Measurements from ENCODE around the gene UMODL1. TPM values are rescaled to one million over a fixed set of nuclear protein-coding genes. Genes with fewer than 3 reads are reported as not detected.

The UMODL1 gene
- total and polyA plus RNA-seq, 10 of the 15 experiments (the other 5 are each of a cell fraction or from before 2014, with no cell fraction given): 0.01 to 0.11 (median 0.03) TPM; not detected in 5

GRCh38 chr21:42187976-42188653 is 117.0 kb downstream of the UMODL1 start:
- intact Hi-C loops (cut with micrococcal nuclease; ENCODE audit: unreplicated experiment) (loop anchor here (5.0 kb wide), 1 partner anchor 44 kb away; no protein-coding TSS in a partner anchor), in situ Hi-C loops (cut with MboI) (no loop called here)
- ATAC-seq (peak; percentile 99), FAIRE-seq (peak; percentile 96), DNase-seq (ENCODE audit: low read depth, low spot score) (peak; percentile 92)
- BruUV-seq (replicated peaks): no TSS peak
- H3K4me3 ChIP-seq: peak overlapping the region; percentile 29; the same call in 1 of the 2 replicates
- H3K36me3 ChIP-seq (ENCODE audit: control insufficient read depth in 2 of 2, insufficient read depth in 2 of 2, low read length in 1 of 2): no peaks in the 10 kb centered on the region
- no peaks in the 10 kb centered on the region for H3K79me2 ChIP-seq (ENCODE audit: control insufficient read depth, insufficient read depth, low read length)
- no peaks in the 10 kb centered on the region; the same call in 1 of the 3 replicates for H3K9me3 ChIP-seq (replicated peaks; ENCODE audit: control insufficient read depth, insufficient read depth, low read length)
- H3K4me2 ChIP-seq (ENCODE audit: control insufficient read depth, insufficient read depth): peak overlapping the region; percentile 64
- no peaks in the 10 kb centered on the region for H3K27me3 ChIP-seq (replicated peaks in 1 of 2; ENCODE audit: control insufficient read depth in 2 of 2, insufficient read depth in 2 of 2, low read length in 1 of 2)
- ChIA-PET POLR2A (interaction anchor here (0.8 to 1.7 kb wide), 8 partner anchors 10 to 46 kb away, joined by 3 to 14 read pairs (median 4); no protein-coding TSS in a partner anchor), RAD21 (ENCODE audit: unreplicated experiment) (interaction anchor here (0.7 to 2.4 kb wide), 10 partner anchors 9 to 406 kb away, joined by 3 to 18 read pairs (median 4); partner anchors contain the start of gene ABCG1), SMC1A (ENCODE audit: uncharacterized antibody, unreplicated experiment) (interaction anchor here (0.6 to 3.6 kb wide), 17 partner anchors 9 to 114 kb away, joined by 3 to 23 read pairs (median 6); no protein-coding TSS in a partner anchor), CTCF (interaction anchor here (0.8 to 3.8 kb wide), 10 partner anchors 24 to 348 kb away, joined by 3 to 19 read pairs (median 4); no protein-coding TSS in a partner anchor)
- peak overlapping the region; percentile 92 for H3K27ac ChIP-seq (ENCODE audit: control insufficient read depth, insufficient read depth)
- H3K9ac ChIP-seq (ENCODE audit: control insufficient read depth, insufficient read depth, low read length): peak overlapping the region; percentile 47
- H2AFZ ChIP-seq (ENCODE audit: control insufficient read depth, low read depth, low read length): peak overlapping the region; percentile 88
- H4K20me1 ChIP-seq (ENCODE audit: control insufficient read depth, insufficient read depth): no peaks in the 10 kb centered on the region; the same call in 1 of the 2 replicates
- WGBS (ENCODE audit: insufficient coverage, insufficient replicate concordance, low lambda C conversion rate, missing lambda C conversion rate): 9% methylated on average over 8 of the region's 8 CpGs
- peaks cover 19% of the 10 kb centered on the region for H3K4me1 ChIP-seq (ENCODE audit: control insufficient read depth, insufficient read depth, low read length)
- TF ChIP-seq SMC3 (IDR thresholded peaks at IDR 0.05; ENCODE audit: borderline replicate concordance, low read length): no peak; the same call in 1 of the 2 replicates
- TF ChIP-seq CEBPB (IDR thresholded peaks at IDR 0.05; ENCODE audit: borderline replicate concordance in 1 of 2, low read depth in 2 of 2, low read length in 2 of 2): no peak; a peak in 1 of 4 replicates
- TF ChIP-seq, protein P1, sequence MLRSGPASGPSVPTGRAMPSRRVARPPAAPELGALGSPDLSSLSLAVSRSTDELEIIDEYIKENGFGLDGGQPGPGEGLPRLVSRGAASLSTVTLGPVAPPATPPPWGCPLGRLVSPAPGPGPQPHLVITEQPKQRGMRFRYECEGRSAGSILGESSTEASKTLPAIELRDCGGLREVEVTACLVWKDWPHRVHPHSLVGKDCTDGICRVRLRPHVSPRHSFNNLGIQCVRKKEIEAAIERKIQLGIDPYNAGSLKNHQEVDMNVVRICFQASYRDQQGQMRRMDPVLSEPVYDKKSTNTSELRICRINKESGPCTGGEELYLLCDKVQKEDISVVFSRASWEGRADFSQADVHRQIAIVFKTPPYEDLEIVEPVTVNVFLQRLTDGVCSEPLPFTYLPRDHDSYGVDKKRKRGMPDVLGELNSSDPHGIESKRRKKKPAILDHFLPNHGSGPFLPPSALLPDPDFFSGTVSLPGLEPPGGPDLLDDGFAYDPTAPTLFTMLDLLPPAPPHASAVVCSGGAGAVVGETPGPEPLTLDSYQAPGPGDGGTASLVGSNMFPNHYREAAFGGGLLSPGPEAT (IDR thresholded peaks at IDR 0.05; ENCODE audit: low read depth): peak; percentile 45; the same call in 1 of the 2 replicates
- TF ChIP-seq TCF7 (IDR thresholded peaks at IDR 0.05; ENCODE audit: borderline replicate concordance): no peak
- no peak for TF ChIP-seq PML (IDR thresholded peaks at IDR 0.05; ENCODE audit: low read length)
- no peak for TF ChIP-seq CBX3 (IDR thresholded peaks at IDR 0.05; ENCODE audit: borderline replicate concordance, low read depth)
- no peak for TF ChIP-seq HDAC6 (IDR thresholded peaks at IDR 0.05; ENCODE audit: unreplicated experiment)
- no peak for TF ChIP-seq NFYA (IDR thresholded peaks at IDR 0.05; ENCODE audit: borderline replicate concordance, low read depth, low read length)
- TF ChIP-seq FOXK2 (IDR thresholded peaks at IDR 0.05): no peak
- TF ChIP-seq EP300 (IDR thresholded peaks at IDR 0.05; ENCODE audit: borderline replicate concordance in 1 of 2, control insufficient read depth in 1 of 2, low read depth in 2 of 2, low read length in 2 of 2): no peak; a peak in 1 of 4 replicates
- TF ChIP-seq NFXL1 (IDR thresholded peaks at IDR 0.05; ENCODE audit: borderline replicate concordance): no peak
- TF ChIP-seq USF1 (IDR thresholded peaks at IDR 0.05; ENCODE audit: borderline replicate concordance, extremely low read length, insufficient read depth, low read depth, low read length): no peak
- TF ChIP-seq, protein P2, sequence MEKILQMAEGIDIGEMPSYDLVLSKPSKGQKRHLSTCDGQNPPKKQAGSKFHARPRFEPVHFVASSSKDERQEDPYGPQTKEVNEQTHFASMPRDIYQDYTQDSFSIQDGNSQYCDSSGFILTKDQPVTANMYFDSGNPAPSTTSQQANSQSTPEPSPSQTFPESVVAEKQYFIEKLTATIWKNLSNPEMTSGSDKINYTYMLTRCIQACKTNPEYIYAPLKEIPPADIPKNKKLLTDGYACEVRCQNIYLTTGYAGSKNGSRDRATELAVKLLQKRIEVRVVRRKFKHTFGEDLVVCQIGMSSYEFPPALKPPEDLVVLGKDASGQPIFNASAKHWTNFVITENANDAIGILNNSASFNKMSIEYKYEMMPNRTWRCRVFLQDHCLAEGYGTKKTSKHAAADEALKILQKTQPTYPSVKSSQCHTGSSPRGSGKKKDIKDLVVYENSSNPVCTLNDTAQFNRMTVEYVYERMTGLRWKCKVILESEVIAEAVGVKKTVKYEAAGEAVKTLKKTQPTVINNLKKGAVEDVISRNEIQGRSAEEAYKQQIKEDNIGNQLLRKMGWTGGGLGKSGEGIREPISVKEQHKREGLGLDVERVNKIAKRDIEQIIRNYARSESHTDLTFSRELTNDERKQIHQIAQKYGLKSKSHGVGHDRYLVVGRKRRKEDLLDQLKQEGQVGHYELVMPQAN (conservative IDR thresholded peaks at IDR 0.05): no peak; the same call in 1 of the 2 replicates
- TF ChIP-seq KAT2A (conservative IDR thresholded peaks at IDR 0.05; ENCODE audit: control insufficient read depth, low read depth, low read length): no peak
- TF ChIP-seq NR2C1 (IDR thresholded peaks at IDR 0.05): no peak
- TF ChIP-seq LARP7 (IDR thresholded peaks at IDR 0.05): no peak; the same call in 1 of the 2 replicates
- peak; percentile 71 for TF ChIP-seq CBFB (IDR thresholded peaks at IDR 0.05; ENCODE audit: low read depth)
- no peak for TF ChIP-seq SREBF1 (IDR thresholded peaks at IDR 0.05; ENCODE audit: low read length)
- no peak for TF ChIP-seq KLF5 (IDR thresholded peaks at IDR 0.05; ENCODE audit: partially characterized antibody)

Data from GM12878 (cell line).